ENCODE results near the gene SMTNL1.

- TF ChIP-seq POLR2AphosphoS5 (IDR thresholded peaks at IDR 0.05) (no peak), CTCF (IDR thresholded peaks at IDR 0.05 in 8 of 11, conservative IDR thresholded peaks at IDR 0.05 in 3 of 11) (no peak)
These were observed 14.5 kb downstream of the SMTNL1 start for GRCh38 chr11:57551941-57552340.
